Keratinocyte (primary cell): Measurements from ENCODE around the gene USP38.

Source experiments
- EZH2 ChIP-seq: IDR thresholded peaks from one replicate; pipeline ENCODE4 v1.6.1; 2012; ENCODE audit warnings: inconsistent platforms, mild to moderate bottlenecking, low read length, moderate library complexity
- TF ChIP-seq, protein P1 (sequence below), 3 experiments: IDR thresholded peaks in 1 of 3; conservative IDR thresholded peaks in 1 of 3; optimal IDR thresholded peaks in 1 of 3; 2 replicates in 2 of 3; 3 replicates in 1 of 3; pipeline versions ENCODE3 to v1.5.1; 2011; ENCODE audit warnings: low read length in 3 of 3, mild to moderate bottlenecking in 3 of 3, moderate library complexity in 2 of 3, control low read depth in 1 of 3, inconsistent platforms in 1 of 3; ENCODE audit not compliant: insufficient read depth in 2 of 3; ENCODE audit errors: extremely low read depth in 1 of 3

GRCh38 chr4:143196323-143196722, 11.6 kb downstream of the USP38 start:
- no peak for TF ChIP-seq EZH2
- TF ChIP-seq, protein P1, sequence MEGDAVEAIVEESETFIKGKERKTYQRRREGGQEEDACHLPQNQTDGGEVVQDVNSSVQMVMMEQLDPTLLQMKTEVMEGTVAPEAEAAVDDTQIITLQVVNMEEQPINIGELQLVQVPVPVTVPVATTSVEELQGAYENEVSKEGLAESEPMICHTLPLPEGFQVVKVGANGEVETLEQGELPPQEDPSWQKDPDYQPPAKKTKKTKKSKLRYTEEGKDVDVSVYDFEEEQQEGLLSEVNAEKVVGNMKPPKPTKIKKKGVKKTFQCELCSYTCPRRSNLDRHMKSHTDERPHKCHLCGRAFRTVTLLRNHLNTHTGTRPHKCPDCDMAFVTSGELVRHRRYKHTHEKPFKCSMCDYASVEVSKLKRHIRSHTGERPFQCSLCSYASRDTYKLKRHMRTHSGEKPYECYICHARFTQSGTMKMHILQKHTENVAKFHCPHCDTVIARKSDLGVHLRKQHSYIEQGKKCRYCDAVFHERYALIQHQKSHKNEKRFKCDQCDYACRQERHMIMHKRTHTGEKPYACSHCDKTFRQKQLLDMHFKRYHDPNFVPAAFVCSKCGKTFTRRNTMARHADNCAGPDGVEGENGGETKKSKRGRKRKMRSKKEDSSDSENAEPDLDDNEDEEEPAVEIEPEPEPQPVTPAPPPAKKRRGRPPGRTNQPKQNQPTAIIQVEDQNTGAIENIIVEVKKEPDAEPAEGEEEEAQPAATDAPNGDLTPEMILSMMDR (optimal IDR thresholded peaks at IDR 0.05 in 1 of 3, IDR thresholded peaks at IDR 0.05 in 1 of 3, conservative IDR thresholded peaks at IDR 0.05 in 1 of 3; ENCODE audit: extremely low read depth in 1 of 3, insufficient read depth in 2 of 3, low read length in 3 of 3), result no peak
